Effector memory CD8-positive, alpha-beta T cell (primary cell): ENCODE results near the gene SEMA6B.

Experiments used
- ATAC-seq: fragments of 150-1000 bp; cut with Tn5 transposase; replicated peaks from 2 replicates; pipeline ENCODE4 v1.10.0; 2021; ENCODE audit warnings: mild to moderate bottlenecking, moderate library complexity
- DNase-seq, 3 experiments: peaks; one replicate each; pipeline ENCODE4 v3.0.0; 2021
- H3K27ac Mint-ChIP-seq, 2 donors: one replicate each; pipeline ENCODE4 v1.8.0; 2022; ENCODE audit warnings: mild to moderate bottlenecking in 2 of 2, mixed read lengths in 2 of 2, moderate library complexity in 2 of 2
- H3K27me3 Mint-ChIP-seq, 2 donors: one replicate each; pipeline ENCODE4 v1.8.0; 2022; ENCODE audit warnings: mixed read lengths in 2 of 2
- H3K36me3 Mint-ChIP-seq: one replicate; pipeline ENCODE4 v1.8.0; 2022; ENCODE audit warnings: mild to moderate bottlenecking, moderate library complexity, mixed read lengths; ENCODE audit not compliant: insufficient read depth
- H3K4me1 Mint-ChIP-seq, 2 donors: one replicate each; pipeline ENCODE4 v1.8.0; 2022; ENCODE audit warnings: low read depth in 2 of 2, mixed read lengths in 2 of 2
- H3K4me3 Mint-ChIP-seq, 2 donors: one replicate each; pipeline ENCODE4 v1.8.0; 2022; ENCODE audit warnings: mild to moderate bottlenecking in 2 of 2, mixed read lengths in 2 of 2, moderate library complexity in 2 of 2
- H3K9me3 Mint-ChIP-seq, 2 donors: one replicate each; pipeline ENCODE4 v1.8.0; 2022; ENCODE audit warnings: mixed read lengths in 2 of 2

Gene SEMA6B

GRCh38 chr19:4541114-4541805, 18.2 kb downstream of the SEMA6B start:
- no peak for DNase-seq
- Mint-ChIP-seq H3K4me3 (no peak overlapping the region), H3K27me3 (peaks cover 0 to 36% of the 10 kb centered on the region in 2 donors), H3K36me3 (peaks cover under 1% of the 10 kb centered on the region), H3K4me1 (peaks cover 0 to 3% of the 10 kb centered on the region in 2 donors), H3K27ac (no peak overlapping the region), H3K9me3 (no peaks in the 10 kb centered on the region)
- ATAC-seq = no peak

GRCh38 chr19:4539693-4540581, 19.5 kb downstream of the SEMA6B start, which contains the start of gene LRG1:
LRG1 (minus strand) TSS chr19:4540036; CDS start chr19:4540013, 23 bp downstream.
- Mint-ChIP-seq H3K9me3 (no peaks in the 10 kb centered on the region), H3K27me3 (peaks cover 6 to 46% of the 10 kb centered on the region in 2 donors), H3K36me3 (peaks cover 4% of the 10 kb centered on the region), H3K4me1 (peaks cover 0 to 3% of the 10 kb centered on the region in 2 donors), H3K4me3 (no peak within 1 kb of the TSS), H3K27ac (no peak within 1 kb of the TSS)
- ATAC-seq = no peak
- DNase-seq = no peak

- Mint-ChIP-seq H3K9me3 (no peaks in the 10 kb centered on the region), H3K27ac (no peak overlapping the region), H3K36me3 (peaks cover 4% of the 10 kb centered on the region), H3K4me1 (peaks cover 0 to 3% of the 10 kb centered on the region in 2 donors), H3K4me3 (no peak overlapping the region), H3K27me3 (peaks cover 6 to 46% of the 10 kb centered on the region in 2 donors)
- no peak for DNase-seq
- no peak for ATAC-seq
These were observed 20.3 kb downstream of the SEMA6B start for GRCh38 chr19:4539169-4539692.

GRCh38 chr19:4538601-4538954, 20.9 kb downstream of the SEMA6B start:
- Mint-ChIP-seq H3K27me3 (peaks cover 6 to 51% of the 10 kb centered on the region in 2 donors), H3K9me3 (no peaks in the 10 kb centered on the region), H3K4me3 (no peak overlapping the region), H3K36me3 (peaks cover 4% of the 10 kb centered on the region), H3K4me1 (peaks cover 0 to 3% of the 10 kb centered on the region in 2 donors), H3K27ac (no peak overlapping the region)
- ATAC-seq = no peak
- DNase-seq = no peak

- ATAC-seq (no peak), DNase-seq (no peak)
- Mint-ChIP-seq H3K27me3 (peaks cover 6 to 56% of the 10 kb centered on the region in 2 donors), H3K27ac (no peak overlapping the region), H3K36me3 (peaks cover 4% of the 10 kb centered on the region), H3K4me3 (no peak overlapping the region), H3K4me1 (peaks cover 0 to 3% of the 10 kb centered on the region in 2 donors), H3K9me3 (no peaks in the 10 kb centered on the region)
These were observed 21.4 kb downstream of the SEMA6B start for GRCh38 chr19:4537953-4538600.

- peaks cover 6 to 57% of the 10 kb centered on the region in 2 donors for H3K27me3 Mint-ChIP-seq
These were observed 22.7 kb downstream of the SEMA6B start for GRCh38 chr19:4536798-4537197.

GRCh38 chr19:4534836-4535658, 24.4 kb downstream of the SEMA6B start, which contains the start of gene PLIN5:
PLIN5 (minus strand) TSS chr19:4535224; CDS start chr19:4534074, 1,150 bp downstream.
- no peaks in the 10 kb centered on the region for H3K9me3 Mint-ChIP-seq
- ATAC-seq (peak; percentile 55), DNase-seq (peak in 2 of 3 experiments; percentile 10 to 13)
- peak within 1 kb of the TSS in 1 of 2 donors; percentile 40 for H3K4me3 Mint-ChIP-seq
- peaks cover 0 to 2% of the 10 kb centered on the region in 2 donors for H3K4me1 Mint-ChIP-seq
- H3K36me3 Mint-ChIP-seq = peaks cover 4% of the 10 kb centered on the region
- H3K27me3 Mint-ChIP-seq = peaks cover 6 to 60% of the 10 kb centered on the region in 2 donors
- H3K27ac Mint-ChIP-seq = no peak within 1 kb of the TSS

More at GRCh38 chr19:4536798-4537197, 22.7 kb downstream of the SEMA6B start:
- Mint-ChIP-seq H3K9me3 (no peaks in the 10 kb centered on the region), H3K27ac (no peak overlapping the region), H3K4me3 (no peak overlapping the region), H3K36me3 (peaks cover 4% of the 10 kb centered on the region), H3K4me1 (peaks cover 0 to 3% of the 10 kb centered on the region in 2 donors)
- ATAC-seq = no peak
- DNase-seq = no peak

GRCh38 chr19:4533835-4534424, 25.6 kb downstream of the SEMA6B start:
- Mint-ChIP-seq H3K4me1 (no peaks in the 10 kb centered on the region), H3K4me3 (no peak overlapping the region), H3K27me3 (peaks cover 6 to 50% of the 10 kb centered on the region in 2 donors), H3K9me3 (no peaks in the 10 kb centered on the region), H3K27ac (no peak overlapping the region), H3K36me3 (peaks cover 4% of the 10 kb centered on the region)
- no peak for DNase-seq
- ATAC-seq = no peak

GRCh38 chr19:4533334-4533733, 26.1 kb downstream of the SEMA6B start:
- peaks cover 4% of the 10 kb centered on the region for H3K36me3 Mint-ChIP-seq
- peaks cover 6 to 45% of the 10 kb centered on the region in 2 donors for H3K27me3 Mint-ChIP-seq
- no peaks in the 10 kb centered on the region for H3K9me3 Mint-ChIP-seq
- no peaks in the 10 kb centered on the region for H3K4me1 Mint-ChIP-seq
- DNase-seq (no peak), ATAC-seq (no peak)
- H3K27ac Mint-ChIP-seq = no peak overlapping the region
- no peak overlapping the region for H3K4me3 Mint-ChIP-seq

- Mint-ChIP-seq H3K36me3 (peaks cover 4% of the 10 kb centered on the region), H3K27me3 (peaks cover 6 to 31% of the 10 kb centered on the region in 2 donors)
These were observed 27.8 kb downstream of the SEMA6B start for GRCh38 chr19:4531562-4532165.

GRCh38 chr19:4529924-4530522, 29.5 kb downstream of the SEMA6B start:
- H3K4me1 Mint-ChIP-seq = no peaks in the 10 kb centered on the region
- DNase-seq = no peak
- no peak overlapping the region for H3K4me3 Mint-ChIP-seq
- ATAC-seq = no peak
- H3K27me3 Mint-ChIP-seq = peaks cover 0 to 20% of the 10 kb centered on the region in 2 donors
- H3K36me3 Mint-ChIP-seq = no peaks in the 10 kb centered on the region
- H3K27ac Mint-ChIP-seq = peak overlapping the region in 1 of 2 donors; percentile 51
- no peaks in the 10 kb centered on the region for H3K9me3 Mint-ChIP-seq

More at GRCh38 chr19:4531562-4532165, 27.8 kb downstream of the SEMA6B start:
- Mint-ChIP-seq H3K27ac (no peak overlapping the region), H3K9me3 (no peaks in the 10 kb centered on the region), H3K4me1 (no peaks in the 10 kb centered on the region), H3K4me3 (no peak overlapping the region)
- no peak for ATAC-seq
- no peak for DNase-seq
